Hepatic stellate cell (primary cell): ENCODE results near the gene SIM2.

Experiments
- DNase-seq: peaks from one replicate; pipeline ENCODE4 v3.0.0; 2011; ENCODE audit warnings: low spot score

Gene SIM2

DNA sequence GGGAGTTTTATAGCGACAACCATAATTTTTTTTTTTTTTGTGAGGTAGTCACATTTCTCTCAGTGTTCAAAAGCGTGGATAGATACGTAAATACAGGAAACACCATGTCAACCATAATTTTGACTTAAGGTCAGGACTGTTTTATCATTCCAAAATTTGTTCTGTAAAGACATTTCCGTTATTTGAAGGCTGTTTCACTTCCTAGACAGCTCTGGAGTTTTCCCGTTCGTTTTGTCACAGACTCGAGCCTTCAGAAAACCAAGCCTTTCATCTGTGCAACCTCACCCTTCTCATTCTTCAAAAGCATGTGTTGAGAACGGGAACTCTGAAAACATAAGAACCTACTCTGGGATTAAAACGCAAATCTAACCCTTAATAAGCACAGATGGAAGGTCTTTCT is 17.9 kb downstream of the SIM2 start:
- no peak for DNase-seq

DNA sequence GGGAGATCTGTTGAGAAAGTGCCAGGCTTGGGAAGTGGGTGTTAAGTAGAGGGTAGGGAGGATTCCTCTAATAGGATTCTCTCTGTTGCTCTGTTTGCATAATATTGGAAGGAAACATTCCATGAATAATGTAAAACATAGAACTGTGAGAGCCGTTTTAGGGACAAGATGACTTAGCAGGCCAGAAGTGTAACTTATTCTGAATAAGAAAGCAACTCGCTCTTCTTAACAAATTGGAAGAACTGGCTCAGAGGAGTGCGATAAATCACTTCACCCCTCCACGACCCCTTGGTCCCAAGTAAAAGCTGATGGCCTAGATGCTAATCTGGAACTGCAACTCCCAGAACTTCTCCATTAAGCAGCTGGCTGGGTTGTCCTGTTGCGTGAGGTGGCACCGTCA is 19.1 kb downstream of the SIM2 start:
- no peak for DNase-seq

DNA sequence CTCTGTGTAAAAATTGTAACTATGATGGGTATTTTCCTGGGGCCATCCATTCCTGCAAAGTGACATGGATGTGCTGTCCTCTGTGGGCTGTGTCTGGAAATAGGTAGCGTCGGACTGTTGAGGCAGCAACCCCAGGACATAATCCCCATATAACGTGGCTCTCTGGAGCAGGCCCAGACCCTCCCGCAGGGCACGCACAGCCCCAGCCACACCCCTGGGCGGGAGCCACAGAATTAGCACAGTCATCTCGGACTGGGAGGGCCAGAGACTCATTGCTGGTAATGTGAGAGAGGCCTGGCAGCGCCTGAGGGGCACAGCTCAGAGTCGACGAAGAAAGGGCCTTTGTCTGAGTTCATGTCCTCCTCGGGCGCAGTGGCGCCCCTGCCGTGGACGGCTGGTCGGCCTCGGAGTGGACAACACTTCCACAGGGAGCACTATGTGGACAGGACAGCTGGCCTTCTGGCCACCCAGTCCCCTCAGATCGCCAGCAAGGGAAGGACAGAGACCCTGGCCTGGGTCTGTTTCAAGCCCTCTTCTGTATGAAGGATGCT is 20.1 kb downstream of the SIM2 start:
- DNase-seq, result no peak

DNA sequence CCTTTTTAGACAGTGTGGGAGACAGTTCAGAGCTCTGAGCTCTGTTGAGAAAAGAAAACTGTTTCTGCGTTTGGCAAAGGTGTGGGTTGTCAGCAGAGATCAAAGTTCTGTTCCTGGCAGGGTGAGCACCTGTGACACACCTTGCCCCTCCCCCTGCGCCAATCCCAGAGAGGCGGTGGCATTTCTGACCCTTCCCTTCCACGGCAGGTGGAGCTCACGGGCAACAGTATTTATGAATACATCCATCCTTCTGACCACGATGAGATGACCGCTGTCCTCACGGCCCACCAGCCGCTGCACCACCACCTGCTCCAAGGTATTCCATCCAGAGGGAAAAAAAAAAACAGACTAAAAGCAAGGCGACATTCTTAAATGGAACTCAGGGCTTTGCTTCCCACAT is 20.7 kb downstream of the SIM2 start:
- DNase-seq, result no peak

DNA sequence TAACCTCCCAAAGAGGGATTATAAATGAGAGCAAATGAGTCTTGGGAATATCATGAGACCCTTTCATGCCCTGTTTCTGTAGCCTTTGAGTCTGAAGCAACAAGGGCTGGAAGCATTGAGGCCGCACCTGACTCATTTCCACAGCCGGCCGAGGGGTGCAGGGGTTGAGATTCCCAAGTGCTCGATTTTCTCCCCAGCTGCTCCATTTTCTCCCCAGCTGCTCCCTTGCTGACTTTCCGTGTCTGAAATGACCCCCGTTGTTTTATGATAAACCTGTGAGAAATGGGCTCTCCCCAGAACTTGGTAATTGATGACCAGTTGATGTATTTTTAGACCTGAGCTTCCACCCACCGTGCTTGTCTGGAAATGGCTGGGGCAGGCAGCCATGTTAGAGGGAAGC is 22.9 kb downstream of the SIM2 start:
- no peak for DNase-seq

DNA sequence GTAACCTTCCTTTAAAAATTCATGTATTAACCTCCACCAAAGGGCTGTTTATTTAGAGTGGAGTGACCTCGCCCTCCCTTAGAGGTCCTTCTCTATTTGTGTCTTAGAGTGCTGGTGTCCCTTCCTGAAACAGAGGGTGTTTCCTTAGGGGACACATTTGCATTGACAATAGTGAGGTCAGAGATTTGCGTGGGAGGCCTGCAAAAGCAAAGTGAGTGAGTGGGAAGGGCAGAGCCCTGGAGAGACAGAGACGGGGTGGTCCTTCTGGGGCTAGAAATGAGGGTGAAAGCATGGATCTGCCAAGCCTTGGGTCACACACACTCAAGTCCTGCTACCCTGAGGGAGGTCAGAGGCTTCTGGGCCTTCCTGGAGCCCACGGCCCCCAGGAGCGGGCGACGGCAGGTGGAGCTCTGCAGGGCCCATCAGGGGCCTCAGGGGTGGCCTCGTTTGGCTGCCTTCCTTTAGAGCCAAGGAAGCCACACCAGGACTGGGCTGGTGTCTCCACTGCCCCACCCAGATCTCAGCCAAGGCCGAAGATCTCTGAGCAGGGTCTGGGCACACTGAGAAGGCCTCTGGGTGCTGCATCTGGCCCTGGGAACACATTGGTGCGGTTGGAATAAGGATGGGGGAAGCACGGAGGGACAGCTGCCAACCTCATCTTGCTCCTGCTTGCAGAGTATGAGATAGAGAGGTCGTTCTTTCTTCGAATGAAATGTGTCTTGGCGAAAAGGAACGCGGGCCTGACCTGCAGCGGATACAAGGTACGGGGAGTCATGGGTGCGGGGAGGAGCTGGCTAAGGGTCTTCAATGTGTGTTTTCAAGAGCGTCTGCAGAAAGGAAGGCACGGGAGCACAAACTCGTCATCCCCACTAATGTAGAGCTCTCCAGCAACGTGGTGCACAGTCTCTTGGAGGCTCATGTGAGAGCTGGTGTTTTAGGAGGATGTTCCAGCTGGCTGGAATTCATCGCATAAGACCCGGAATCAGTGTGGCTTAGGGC is 23.8 kb downstream of the SIM2 start:
- DNase-seq, result no peak

DNA sequence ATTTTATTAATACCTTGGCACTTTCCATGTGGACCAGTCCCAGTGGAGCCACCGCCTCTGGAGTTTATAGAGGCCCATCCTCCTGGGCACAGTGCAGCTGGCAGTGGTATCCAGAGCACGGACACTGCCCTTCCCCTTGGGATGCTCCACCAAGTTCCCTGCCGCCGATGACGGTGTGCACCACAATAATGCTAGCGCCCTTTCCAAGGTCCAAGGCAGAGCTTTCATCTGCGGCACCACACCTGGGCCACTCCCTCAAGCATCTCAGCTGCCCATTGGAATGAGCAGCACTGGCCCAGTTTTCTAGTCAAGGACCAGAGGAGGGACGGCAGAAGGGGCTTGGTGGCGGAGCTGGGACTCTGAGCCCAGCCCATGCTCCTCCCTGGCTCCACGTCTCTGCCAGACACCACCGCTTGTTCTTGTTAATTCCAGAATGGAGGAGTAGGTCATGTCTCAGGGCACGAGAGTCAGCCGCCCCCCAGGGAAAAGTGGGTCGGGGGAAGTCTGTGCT is 24.5 kb downstream of the SIM2 start:
- no peak for DNase-seq

DNA sequence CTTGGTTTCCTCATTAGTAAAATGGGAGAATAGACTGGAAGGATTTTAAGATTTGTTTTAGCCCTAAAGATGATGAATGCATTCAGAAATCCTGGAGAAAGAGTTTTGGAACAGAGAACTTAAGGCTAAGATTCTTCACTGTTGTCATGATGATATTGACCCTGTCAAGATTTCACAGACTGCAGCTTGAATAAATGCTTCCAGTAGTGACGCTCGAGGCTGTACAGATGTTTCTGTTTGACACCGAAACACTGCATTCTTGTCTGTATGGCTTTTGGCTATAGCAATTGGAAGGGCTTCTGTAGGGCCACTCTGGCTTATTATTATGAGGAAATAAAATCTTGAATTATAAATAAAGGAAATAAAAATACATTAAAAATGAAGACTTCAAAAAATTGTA is 25.7 kb downstream of the SIM2 start:
- DNase-seq, result no peak

DNA sequence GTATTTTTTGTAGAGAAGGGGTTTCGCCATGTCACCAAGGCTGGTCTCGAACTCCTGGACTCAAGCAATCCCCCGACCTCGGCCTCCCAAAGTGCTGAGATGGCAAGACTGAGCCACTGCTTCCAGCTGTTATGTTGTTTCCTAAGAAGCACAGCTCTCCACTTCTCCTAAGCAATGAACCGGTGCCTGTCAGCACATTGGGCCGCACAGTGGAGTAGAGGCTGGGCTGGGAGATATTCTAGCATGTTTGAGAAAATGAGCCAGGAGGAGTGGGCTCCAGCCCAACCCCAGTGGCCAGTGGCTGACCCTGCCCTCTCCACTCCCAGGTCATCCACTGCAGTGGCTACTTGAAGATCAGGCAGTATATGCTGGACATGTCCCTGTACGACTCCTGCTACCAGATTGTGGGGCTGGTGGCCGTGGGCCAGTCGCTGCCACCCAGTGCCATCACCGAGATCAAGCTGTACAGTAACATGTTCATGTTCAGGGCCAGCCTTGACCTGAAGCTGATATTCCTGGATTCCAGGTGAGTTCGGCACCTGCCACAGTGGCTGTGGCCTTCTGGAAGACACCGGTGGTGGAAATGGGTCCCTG is 27.0 kb downstream of the SIM2 start:
- DNase-seq, result no peak

DNA sequence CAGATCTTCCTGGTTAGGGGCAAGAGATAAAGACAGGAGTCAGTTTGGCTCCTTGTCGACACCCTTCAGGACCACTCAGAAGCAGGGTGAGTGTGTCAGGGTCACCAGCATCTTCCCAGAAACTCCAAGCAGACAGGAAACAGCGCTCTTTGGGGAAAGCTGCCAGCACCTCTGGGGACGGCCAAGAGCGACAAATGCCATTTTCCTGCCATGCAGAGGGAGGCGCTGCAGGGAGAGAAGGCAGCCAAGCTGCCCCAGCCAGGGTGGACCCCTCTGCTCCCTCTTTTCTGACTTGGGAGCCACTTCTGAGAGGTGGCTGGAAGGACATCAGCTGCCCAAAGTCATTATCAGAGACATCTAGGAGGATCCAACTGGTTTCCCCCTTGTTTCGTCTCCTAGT is 29.0 kb downstream of the SIM2 start:
- no peak for DNase-seq

DNA sequence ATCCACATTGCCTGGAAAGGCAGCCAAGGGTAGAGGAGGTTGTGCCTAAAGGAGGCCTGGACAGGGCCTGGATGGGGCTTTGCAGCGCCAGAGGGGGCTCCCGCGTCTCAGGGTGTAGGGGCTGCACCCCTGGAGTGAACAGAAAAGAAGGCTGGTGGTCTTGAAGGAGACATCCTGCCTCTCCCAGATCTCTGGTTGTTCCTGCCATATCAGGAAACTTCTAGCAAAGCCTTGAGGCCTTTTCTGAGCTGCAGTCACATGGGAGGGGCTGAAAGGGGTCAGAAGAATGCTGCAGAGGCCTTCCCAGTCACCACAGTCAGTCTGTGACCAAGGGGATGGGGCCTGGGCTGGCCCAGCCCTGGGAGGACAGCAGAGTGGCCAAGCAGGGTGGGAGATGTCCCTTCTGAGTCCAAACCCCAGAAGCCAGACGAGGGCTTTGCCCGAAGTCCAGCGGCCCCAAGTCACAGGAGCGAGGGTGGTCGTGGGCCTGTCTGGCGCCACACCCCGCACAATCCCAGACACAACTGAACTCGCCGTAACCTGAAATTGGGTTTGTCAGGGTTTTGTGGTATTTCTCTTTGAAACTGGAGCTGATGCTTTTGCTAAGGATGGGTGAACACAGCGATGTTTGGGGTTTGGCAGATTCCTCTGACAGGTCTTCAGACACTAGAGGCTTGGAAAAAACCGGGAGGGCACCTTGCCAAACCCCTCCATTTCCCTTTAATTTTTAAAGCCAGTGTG is 29.6 kb downstream of the SIM2 start:
- DNase-seq, result no peak

DNA sequence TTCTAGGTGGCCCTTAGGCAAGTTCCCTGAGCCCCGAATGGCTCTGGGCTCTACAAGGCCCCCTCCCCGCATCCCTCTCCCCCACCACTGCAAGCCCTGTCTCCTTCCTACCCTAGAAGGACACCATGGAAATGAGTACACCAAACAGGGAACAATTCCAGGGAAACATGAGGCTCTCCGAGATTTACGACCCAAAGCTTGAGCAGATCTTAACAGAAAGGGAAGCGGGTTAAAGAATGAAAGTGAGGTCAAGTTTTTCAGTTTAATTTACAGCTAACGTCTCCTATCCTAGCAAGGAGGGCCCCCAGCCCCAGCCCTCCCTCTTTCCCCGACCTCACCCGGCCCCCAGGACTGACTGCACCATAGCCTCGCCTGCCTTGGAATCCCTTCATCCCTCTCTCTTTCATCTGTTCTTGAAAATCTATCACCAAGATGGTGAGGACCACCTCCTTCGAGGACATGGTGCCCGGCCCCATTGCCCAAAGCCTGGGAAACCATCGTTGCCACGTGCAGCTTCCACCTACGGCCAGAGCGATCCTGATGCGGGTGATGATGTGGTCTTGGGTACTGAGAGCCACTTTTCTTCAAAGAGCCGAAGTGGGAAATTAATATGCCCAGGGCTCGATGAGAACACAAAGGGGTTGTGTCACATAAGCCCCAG is 30.5 kb downstream of the SIM2 start:
- no peak for DNase-seq

DNA sequence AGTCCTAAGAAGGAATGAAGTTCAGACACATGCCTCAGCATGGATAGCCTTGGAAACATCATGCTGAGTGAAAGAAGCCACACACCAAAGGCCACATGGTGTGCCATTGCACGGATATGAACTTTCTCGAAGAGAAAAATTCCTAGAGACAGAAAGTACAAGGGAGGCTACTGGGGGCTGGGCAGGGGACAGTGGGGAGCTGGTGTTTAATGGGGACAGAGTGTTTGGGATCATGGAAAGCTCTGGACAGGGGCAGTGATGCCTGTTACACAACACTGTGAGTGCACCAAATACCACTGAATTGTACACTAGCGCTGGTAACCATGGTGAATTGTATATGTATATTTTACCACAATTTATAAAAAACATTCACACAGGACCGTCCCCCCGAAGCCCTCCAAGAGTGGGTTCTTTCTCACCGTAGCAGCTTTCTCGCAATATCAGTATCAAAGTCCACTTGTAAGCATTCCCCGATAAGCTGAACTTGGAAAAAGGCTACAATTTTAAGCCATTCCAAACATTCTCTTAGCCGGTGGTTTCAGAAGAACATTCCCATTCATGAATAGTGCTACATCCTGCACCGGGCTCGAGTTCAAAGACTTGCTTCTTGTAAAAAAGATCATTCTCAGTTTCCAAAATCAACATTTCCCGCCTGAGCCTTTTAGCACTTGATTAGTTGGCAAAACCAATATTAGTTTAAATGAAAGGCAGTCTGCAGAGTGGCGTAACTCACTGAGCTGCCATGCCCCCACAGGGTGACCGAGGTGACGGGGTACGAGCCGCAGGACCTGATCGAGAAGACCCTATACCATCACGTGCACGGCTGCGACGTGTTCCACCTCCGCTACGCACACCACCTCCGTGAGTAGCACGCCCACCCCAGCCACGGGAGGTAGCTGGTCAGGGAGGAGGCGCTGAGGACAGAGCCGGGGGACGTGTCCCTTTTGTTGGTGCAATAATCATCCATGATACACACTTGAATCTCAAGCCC is 31.7 kb downstream of the SIM2 start:
- DNase-seq, result no peak

DNA sequence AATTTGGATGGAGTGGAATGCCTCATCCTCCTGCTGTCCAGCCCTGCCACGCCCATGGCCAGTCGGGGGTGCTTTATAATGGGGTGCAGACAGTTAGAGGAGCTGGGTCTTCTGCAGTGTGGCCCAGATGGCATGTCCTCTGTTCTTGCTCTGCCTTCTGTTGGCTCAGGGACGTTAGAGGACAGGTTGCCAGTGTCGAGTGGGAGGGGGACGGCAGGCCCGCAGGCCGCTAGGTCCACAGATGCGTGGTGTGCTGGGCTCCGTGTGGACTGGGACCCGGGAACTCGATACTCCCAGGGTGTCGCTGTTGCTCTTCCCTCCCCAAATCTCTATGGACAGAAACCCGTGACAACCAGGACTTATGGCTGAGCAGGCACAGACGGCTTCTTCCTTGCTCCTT is 33.3 kb downstream of the SIM2 start:
- no peak for DNase-seq

DNA sequence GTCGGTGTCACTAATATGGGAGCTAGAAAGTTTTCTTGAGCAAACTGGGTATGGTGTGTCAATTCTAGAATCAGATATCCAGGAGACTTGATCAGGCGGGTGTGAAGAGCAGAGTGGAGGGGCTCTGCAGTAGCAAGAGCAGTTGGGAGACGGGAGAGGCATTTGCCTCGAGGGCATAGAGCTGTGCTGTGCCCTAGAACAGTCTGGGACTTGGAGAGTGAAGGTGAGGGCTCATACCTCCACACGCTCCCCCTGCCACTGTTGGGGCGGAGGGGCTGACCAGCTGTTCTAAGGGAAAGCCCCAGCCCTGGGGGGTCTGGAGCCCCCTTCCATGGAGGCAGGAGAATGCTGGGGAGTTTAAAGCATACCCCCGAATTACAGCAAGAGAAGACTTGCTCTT is 33.8 kb downstream of the SIM2 start:
- no peak for DNase-seq

DNA sequence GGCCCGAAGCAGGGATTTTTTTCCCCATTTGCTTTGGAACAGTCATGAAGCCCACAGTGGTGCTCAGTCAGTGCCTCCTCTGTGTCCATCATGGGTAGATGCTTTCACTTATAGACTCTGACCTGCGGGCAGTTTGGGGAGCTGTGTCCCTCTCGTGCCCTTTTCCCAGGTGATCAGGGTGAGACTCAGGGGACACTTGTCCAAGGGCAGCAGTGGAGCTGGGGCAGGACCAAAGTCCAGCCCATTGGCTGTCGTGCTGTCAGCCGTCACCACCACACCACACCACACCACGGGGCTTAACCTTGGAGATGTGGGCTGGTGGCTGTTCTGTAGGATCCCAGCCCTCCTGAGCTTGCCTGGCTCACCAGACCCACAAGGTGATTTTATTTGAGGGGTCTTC is 34.9 kb downstream of the SIM2 start:
- DNase-seq, result no peak

DNA sequence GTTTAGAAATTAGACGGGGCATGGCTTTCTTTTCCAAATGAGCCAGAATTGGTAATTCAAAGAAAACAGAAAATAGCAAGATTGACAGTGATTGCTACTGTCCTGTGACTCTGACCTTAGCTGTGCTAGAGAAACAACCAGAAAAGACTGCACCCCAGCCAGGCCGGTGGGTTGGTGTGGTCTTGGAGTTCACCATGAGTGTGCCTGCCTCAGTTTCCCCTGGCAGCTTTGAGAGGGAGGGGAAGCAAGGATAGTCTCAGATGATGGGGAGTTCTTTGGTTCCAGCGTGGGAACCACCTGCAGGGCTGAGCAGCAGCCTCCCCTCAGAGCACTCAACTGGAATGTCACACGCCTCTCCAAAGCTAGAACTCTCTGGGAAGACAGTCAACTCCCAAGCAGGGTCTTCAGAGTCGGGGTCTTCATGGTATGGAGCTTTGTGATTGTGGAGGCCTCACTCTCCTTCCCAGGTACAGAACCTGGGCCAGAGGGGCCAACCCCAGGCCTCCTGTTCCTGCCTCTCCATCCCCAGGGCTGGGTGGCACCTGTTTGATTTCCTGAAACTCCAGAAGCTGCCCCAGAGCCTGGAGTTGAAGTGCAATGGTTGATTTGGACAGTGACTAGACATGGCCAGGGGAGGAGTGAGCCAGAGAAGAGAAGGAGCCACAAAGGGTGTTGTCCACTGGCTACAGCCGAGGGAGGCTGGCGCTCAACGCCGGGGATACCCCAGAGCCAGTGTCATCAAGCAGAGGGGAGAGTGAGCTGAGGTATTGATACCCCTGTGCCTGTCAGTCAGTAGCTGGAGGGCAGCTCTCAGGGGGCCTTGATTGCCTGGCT is 35.7 kb downstream of the SIM2 start:
- no peak for DNase-seq

DNA sequence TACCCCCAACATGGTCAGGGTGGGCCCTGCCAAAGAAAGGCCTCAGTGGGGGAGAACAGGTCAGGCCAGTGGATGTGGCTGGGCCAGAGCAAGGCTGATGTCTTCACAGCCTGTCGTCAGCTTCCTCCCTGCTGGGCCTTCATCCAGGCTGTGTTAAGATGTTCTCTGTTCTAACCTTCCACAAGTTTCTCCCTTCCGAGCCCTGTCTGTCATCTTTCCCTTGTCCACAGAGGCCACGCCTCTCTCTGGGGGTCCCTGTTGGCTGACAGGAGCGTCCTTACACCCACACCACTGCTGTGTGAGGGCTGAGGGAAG is 36.2 kb downstream of the SIM2 start:
- DNase-seq, result no peak

DNA sequence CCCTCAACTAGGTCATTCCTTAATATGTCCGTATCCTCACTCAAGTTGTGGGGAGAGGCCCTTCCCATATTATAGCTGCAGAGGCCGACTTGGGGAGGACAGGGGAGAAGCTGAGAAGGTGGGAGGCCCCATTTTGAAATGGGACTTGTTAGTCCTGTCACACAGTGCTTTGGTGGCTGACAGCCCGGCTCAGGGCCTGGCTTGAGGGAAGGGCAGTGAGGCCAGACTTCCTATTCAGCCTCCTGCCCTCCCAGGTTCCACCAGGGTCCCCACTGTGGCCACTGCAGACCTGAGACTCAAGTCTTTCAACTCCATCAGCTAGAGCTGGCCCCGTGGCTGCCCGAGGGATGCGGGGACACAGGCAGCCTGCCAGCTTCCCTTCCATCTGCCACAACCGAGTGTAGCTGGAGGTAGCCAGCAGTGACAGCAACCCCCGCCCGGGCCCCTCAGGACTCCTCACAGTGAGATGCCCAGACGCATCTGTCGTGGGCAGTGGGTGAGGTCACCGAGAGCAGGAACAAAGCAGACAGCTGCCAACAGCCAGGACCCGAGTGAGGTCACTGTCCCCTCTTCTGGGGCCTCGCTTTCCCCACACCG is 36.9 kb downstream of the SIM2 start:
- DNase-seq, result no peak
